ENCODE results near the gene GMDS. TPM values are rescaled to one million over a fixed set of nuclear protein-coding genes. Genes with fewer than 3 reads are reported as not detected.

Gene GMDS
- total and polyA plus RNA-seq, 11 donors: 4.5 to 10.7 (median 7.0) TPM

DNA sequence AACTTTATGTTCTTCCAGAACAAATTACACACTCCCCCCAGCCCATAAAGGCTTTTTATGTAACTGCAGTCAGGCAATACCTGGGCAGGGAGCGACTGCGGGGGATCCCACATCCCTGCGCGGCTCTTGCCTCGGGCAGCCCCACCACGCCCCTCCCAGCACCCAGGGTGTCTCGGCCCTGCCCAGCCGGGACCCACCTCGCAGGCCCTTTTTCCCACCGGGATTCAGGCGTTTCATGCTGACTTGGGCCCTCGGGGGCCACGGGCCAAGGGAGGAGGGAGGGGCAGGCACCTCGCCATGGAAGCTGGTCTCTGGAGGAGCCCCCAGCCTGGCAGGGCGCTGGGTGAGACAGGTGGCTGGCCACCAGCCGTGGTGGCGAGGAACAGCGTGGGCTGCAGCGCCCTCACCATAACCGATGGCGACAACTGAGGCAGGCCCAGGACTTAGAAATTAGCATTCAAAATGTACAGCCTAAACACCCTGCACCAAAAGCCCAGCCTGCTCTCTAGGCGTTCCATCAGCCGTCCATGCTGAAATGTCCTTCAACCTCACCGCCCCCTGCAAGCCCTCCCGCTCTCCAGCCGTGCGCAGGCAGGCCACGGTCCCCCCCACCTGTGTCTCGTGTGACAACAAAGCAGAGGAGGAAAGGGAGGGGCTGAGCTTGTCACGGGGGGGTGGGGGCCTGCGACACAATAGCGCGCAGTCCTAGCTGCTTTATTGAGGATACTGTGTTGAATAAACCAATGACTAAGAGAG lies 650.8 kb downstream of the GMDS start:
- H3K9me3 ChIP-seq: no peaks in the 10 kb centered on the region
- no peak overlapping the region for H3K27ac ChIP-seq
- TF ChIP-seq POLR2A (IDR thresholded peaks at IDR 0.05): no peak
- TF ChIP-seq, protein P1, sequence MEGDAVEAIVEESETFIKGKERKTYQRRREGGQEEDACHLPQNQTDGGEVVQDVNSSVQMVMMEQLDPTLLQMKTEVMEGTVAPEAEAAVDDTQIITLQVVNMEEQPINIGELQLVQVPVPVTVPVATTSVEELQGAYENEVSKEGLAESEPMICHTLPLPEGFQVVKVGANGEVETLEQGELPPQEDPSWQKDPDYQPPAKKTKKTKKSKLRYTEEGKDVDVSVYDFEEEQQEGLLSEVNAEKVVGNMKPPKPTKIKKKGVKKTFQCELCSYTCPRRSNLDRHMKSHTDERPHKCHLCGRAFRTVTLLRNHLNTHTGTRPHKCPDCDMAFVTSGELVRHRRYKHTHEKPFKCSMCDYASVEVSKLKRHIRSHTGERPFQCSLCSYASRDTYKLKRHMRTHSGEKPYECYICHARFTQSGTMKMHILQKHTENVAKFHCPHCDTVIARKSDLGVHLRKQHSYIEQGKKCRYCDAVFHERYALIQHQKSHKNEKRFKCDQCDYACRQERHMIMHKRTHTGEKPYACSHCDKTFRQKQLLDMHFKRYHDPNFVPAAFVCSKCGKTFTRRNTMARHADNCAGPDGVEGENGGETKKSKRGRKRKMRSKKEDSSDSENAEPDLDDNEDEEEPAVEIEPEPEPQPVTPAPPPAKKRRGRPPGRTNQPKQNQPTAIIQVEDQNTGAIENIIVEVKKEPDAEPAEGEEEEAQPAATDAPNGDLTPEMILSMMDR (IDR thresholded peaks at IDR 0.05): no peak
- peaks cover 8 to 39% (median 17%) of the 10 kb centered on the region in 9 donors for H3K27me3 ChIP-seq
- DNase-seq (no peak), ATAC-seq (no peak)
- no peaks in the 10 kb centered on the region for H3K36me3 ChIP-seq
- 74 to 80% (median 76%) methylated on average over 33 of the region's 33 CpGs for WGBS, 4 donors
- H3K4me3 ChIP-seq: no peak overlapping the region
- H3K4me1 ChIP-seq: peaks cover 0 to 11% (median 6%) of the 10 kb centered on the region in 12 donors
- intact Hi-C loops (cut with DNase I): loop anchor here in 8 of 10 donors (5.0 to 10.0 kb wide), 9 partner anchors 850 to 1160 kb away; partner anchors contain the start of gene MYLK4 (in 4 of the 8)

DNA sequence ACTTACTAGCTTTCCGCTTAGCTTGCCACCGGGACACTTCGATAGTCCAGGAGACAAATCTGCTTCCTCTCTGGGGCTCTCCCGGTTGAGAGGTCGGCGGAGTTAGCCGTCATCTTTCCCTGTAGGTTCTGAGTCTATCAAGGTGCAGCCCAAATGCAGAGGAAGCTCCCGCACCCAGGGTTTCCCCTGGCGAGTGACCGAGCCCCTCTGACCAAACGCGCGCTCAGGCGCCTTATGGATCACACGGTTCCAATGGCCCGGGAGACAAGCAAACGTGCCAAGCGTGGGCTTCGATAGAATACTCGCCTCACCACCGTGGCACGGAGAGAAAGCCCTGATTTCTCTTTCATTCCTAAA lies 651.5 kb downstream of the GMDS start:
- TF ChIP-seq POLR2A (IDR thresholded peaks at IDR 0.05): no peak
- TF ChIP-seq, protein P1 (IDR thresholded peaks at IDR 0.05): no peak
- no peak overlapping the region for H3K27ac ChIP-seq
- H3K27me3 ChIP-seq: peaks cover 8 to 39% (median 17%) of the 10 kb centered on the region in 9 donors
- WGBS, 4 donors: 69 to 77% (median 73%) methylated on average over 22 of the region's 22 CpGs
- H3K36me3 ChIP-seq: no peaks in the 10 kb centered on the region
- ATAC-seq (no peak), DNase-seq (no peak)
- H3K9me3 ChIP-seq: no peaks in the 10 kb centered on the region
- peaks cover 0 to 11% (median 6%) of the 10 kb centered on the region in 12 donors for H3K4me1 ChIP-seq
- intact Hi-C loops (cut with DNase I): loop anchor here in 2 of 10 donors (10.0 kb wide), 3 partner anchors 851 to 1161 kb away; partner anchors contain the start of gene MYLK4 (in 1 of the 2)
- H3K4me3 ChIP-seq: no peak overlapping the region

DNA sequence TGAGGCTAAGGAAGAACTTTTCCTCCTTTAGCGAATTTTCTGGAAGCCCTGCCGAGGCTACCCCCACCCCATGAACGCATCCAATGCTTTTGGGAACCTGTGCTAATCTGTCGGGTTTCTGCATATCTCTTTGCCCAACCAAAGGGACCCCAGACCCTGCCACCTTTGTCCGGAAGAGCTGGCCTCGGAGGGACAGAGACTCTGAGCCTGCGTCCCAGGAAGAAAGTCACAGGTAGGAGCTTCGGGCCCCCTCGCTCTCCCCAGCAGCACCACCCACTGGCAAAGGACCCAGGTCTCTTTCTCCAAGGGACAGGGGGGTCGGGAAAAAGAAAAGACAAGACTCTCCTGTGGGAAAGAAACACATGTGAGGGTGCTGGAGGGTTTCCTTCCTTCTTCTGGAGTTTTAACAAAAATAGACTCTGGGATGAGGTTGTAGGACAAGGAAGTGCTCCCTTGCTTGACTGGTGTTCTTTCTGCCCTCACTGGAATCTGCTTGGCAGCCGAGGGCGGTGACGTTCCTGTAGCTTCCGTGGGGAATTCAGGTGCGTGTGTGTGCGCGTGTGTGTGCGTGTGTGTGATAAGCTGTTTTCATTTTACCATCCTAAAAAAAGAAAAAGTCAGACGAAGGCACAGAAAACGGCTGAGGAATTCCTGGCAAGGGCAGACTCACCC lies 652.0 kb downstream of the GMDS start:
- intact Hi-C loops (cut with DNase I): loop anchor here in 2 of 10 donors (10.0 kb wide), 3 partner anchors 851 to 1161 kb away; partner anchors contain the start of gene MYLK4 (in 1 of the 2)
- 60 to 69% (median 62%) methylated on average over 18 to 20 of the region's 20 CpGs for WGBS, 4 donors
- TF ChIP-seq, protein P1 (IDR thresholded peaks at IDR 0.05): no peak
- no peak for TF ChIP-seq POLR2A (IDR thresholded peaks at IDR 0.05)
- no peaks in the 10 kb centered on the region for H3K9me3 ChIP-seq
- H3K4me1 ChIP-seq: peaks cover 0 to 11% (median 6%) of the 10 kb centered on the region in 12 donors
- no peak overlapping the region for H3K4me3 ChIP-seq
- H3K27me3 ChIP-seq: peaks cover 8 to 39% (median 17%) of the 10 kb centered on the region in 9 donors
- H3K36me3 ChIP-seq: no peaks in the 10 kb centered on the region
- H3K27ac ChIP-seq: no peak overlapping the region
- ATAC-seq: no peak
- no peak for DNase-seq

- H3K9me3 ChIP-seq: no peaks in the 10 kb centered on the region
- ATAC-seq (no peak), DNase-seq (no peak)
- H3K4me1 ChIP-seq: peaks cover 0 to 11% (median 6%) of the 10 kb centered on the region in 12 donors
- H3K4me3 ChIP-seq: no peak overlapping the region
- WGBS, 4 donors: 89 to 92% (median 90%) methylated on average over 8 of the region's 8 CpGs
- peaks cover 8 to 39% (median 17%) of the 10 kb centered on the region in 9 donors for H3K27me3 ChIP-seq
- intact Hi-C loops (cut with DNase I): loop anchor here in 2 of 10 donors (10.0 kb wide), 3 partner anchors 852 to 1162 kb away; partner anchors contain the start of gene MYLK4 (in 1 of the 2)
- H3K27ac ChIP-seq: no peak overlapping the region
- H3K36me3 ChIP-seq: no peaks in the 10 kb centered on the region
- TF ChIP-seq, protein P1 (IDR thresholded peaks at IDR 0.05): no peak
- no peak for TF ChIP-seq POLR2A (IDR thresholded peaks at IDR 0.05)
Observed at GRCh38 chr6:1592852-1593251, 652.6 kb downstream of the GMDS start.

Measured in heart left ventricle (tissue), 16 donors.